Measurements from ENCODE around the gene TIMM22. TPM values are rescaled to one million over a fixed set of nuclear protein-coding genes. Genes with fewer than 3 reads are reported as not detected.
"Not testable (repeated sequence)": the region's sequence is repeated elsewhere in the genome, so short reads cannot be mapped to it uniquely, and the experiment has no call there.

The TIMM22 gene
- 9.3 TPM for total RNA-seq

GRCh38 chr17:996554-997344, at the start of gene TIMM22:
TSS of gene TIMM22 (plus strand) at chr17:997129. CDS start at chr17:997143, 14 bp downstream.
- peak; percentile 98 for ATAC-seq

GRCh38 chr17:948284-948852, 48.6 kb upstream of the TIMM22 start:
- peak; percentile 80 for ATAC-seq

More at GRCh38 chr17:996554-997344, at the start of gene TIMM22:
- DNase-seq (ENCODE audit: low spot score): peak; percentile 93
- intact Hi-C loops (cut with DNase I): no loop called here

GRCh38 chr17:949623-950303, 47.2 kb upstream of the TIMM22 start:
- intact Hi-C loops (cut with DNase I): no loop called here
- DNase-seq (ENCODE audit: low spot score) (no peak), ATAC-seq (no peak)

More at GRCh38 chr17:948284-948852, 48.6 kb upstream of the TIMM22 start:
- no peak for DNase-seq (ENCODE audit: low spot score)
- intact Hi-C loops (cut with DNase I): no loop called here

GRCh38 chr17:951325-952132, 45.4 kb upstream of the TIMM22 start:
- ATAC-seq: peak; percentile 19
- DNase-seq (ENCODE audit: low spot score): no peak
- intact Hi-C loops (cut with DNase I): no loop called here

GRCh38 chr17:952592-952991, 44.3 kb upstream of the TIMM22 start:
- intact Hi-C loops (cut with DNase I); DNase-seq (ENCODE audit: low spot score); ATAC-seq: not testable (repeated sequence)

- DNase-seq (ENCODE audit: low spot score): no peak
- no peak for ATAC-seq
- intact Hi-C loops (cut with DNase I): no loop called here
Observed at GRCh38 chr17:953767-954166, 43.2 kb upstream of the TIMM22 start.

GRCh38 chr17:954431-955164, 42.3 kb upstream of the TIMM22 start:
- ATAC-seq: peak; percentile 52

GRCh38 chr17:956905-957304, 40.0 kb upstream of the TIMM22 start:
- intact Hi-C loops (cut with DNase I): no loop called here
- ATAC-seq (no peak), DNase-seq (ENCODE audit: low spot score) (no peak)

More at GRCh38 chr17:954431-955164, 42.3 kb upstream of the TIMM22 start:
- no peak for DNase-seq (ENCODE audit: low spot score)
- intact Hi-C loops (cut with DNase I): no loop called here

GRCh38 chr17:957856-958421, 39.0 kb upstream of the TIMM22 start:
- ATAC-seq: no peak
- intact Hi-C loops (cut with DNase I): no loop called here
- DNase-seq (ENCODE audit: low spot score): no peak

- ATAC-seq (no peak), DNase-seq (ENCODE audit: low spot score) (no peak)
- intact Hi-C loops (cut with DNase I): no loop called here
Observed at GRCh38 chr17:958712-959451, 38.0 kb upstream of the TIMM22 start.

- DNase-seq (ENCODE audit: low spot score): no peak
- ATAC-seq: no peak
- intact Hi-C loops (cut with DNase I): no loop called here
Observed at GRCh38 chr17:962166-962565, 34.8 kb upstream of the TIMM22 start.

- intact Hi-C loops (cut with DNase I): no loop called here
- ATAC-seq (no peak), DNase-seq (ENCODE audit: low spot score) (no peak)
Observed at GRCh38 chr17:962670-963069, 34.3 kb upstream of the TIMM22 start.

- intact Hi-C loops (cut with DNase I): no loop called here
- ATAC-seq (no peak), DNase-seq (ENCODE audit: low spot score) (no peak)
Observed at GRCh38 chr17:964876-965275, 32.1 kb upstream of the TIMM22 start.

- ATAC-seq (no peak), DNase-seq (ENCODE audit: low spot score) (no peak)
- intact Hi-C loops (cut with DNase I): no loop called here
Observed at GRCh38 chr17:965311-965989, 31.5 kb upstream of the TIMM22 start.

GRCh38 chr17:967122-967521, 29.8 kb upstream of the TIMM22 start:
- ATAC-seq (peak; percentile 8), DNase-seq (ENCODE audit: low spot score) (no peak)
- intact Hi-C loops (cut with DNase I): no loop called here

- intact Hi-C loops (cut with DNase I): no loop called here
- DNase-seq (ENCODE audit: low spot score): no peak
- ATAC-seq: peak; percentile 25
Observed at GRCh38 chr17:968812-969730, 27.9 kb upstream of the TIMM22 start.

Measured in sciatic nerve (tissue), 2 donors.